ENCODE data around the gene CCDC12.

- TF ChIP-seq ZFP41 (CRISPR knock-in tag; IDR thresholded peaks at IDR 0.05; ENCODE audit: borderline replicate concordance) (no peak), MXI1 (IDR thresholded peaks at IDR 0.05; ENCODE audit: borderline replicate concordance, low read depth, low read length) (no peak), ZBTB44 (CRISPR knock-in tag; IDR thresholded peaks at IDR 0.05) (no peak), XBP1 (CRISPR knock-in tag; IDR thresholded peaks at IDR 0.05) (no peak), GLMP (CRISPR knock-in tag; IDR thresholded peaks at IDR 0.05; ENCODE audit: borderline replicate concordance) (no peak), PHB2 (IDR thresholded peaks at IDR 0.05; ENCODE audit: partially characterized antibody) (no peak), MAX (IDR thresholded peaks at IDR 0.05) (no peak), POLR2A (IDR thresholded peaks at IDR 0.05; ENCODE audit: insufficient read depth in 1 of 2, low read depth in 2 of 2, low read length in 2 of 2) (0 out of 4 replicates have a peak, but pooled peaks of 1 of the 2 experiments have one; percentile 23)
Measured at GRCh38 chr3:46915297-46915822, 61.2 kb downstream of the CCDC12 start.
